GM19452 (cell line): ENCODE data around the gene ATRAID.

Source experiments
- ATAC-seq: cut with Tn5 transposase; IDR thresholded peaks from one replicate; pipeline ENCODE4 v1.9.1; 2021; ENCODE audit not compliant: unreplicated experiment

Gene ATRAID

DNA sequence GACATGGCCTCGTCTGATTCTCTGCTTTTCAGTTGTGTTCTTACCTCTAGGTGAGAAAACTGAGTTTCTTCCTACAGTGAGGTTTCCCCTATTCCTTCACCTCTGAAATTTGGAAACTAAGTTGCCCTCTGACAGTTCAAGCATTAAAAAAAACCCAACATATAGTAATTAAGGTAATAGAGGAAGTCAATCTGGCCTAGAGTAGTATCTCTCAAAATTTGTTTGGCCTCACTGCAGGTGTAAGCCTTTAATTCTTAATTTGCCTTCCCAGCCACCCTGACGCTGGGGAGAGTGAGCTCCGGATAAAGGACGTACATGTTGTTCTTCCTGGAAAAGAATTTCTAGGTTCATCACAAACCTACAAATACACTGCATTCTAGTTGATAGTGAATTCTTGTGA, 6.8 kb downstream of the ATRAID start:
- ATAC-seq = no peak

DNA sequence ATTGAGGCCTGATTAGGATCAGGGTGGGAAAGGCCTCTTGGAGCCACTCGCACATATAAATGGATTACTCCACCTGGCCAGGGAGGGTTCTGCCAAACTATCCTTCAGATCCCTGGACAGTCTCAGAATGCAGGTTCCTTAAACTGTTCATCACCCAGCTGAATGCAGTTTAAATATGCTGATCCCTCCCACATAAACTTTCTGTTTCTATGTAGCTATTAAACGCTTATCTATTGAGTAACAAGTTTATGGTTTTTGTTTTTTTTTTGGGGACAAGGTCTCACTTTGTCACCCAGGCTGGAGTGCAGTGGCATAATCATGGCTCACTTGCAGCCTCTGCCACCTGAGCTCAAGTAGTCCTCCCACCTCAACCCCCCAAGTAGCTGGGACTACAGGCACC, 7.2 kb downstream of the ATRAID start:
- no peak for ATAC-seq

DNA sequence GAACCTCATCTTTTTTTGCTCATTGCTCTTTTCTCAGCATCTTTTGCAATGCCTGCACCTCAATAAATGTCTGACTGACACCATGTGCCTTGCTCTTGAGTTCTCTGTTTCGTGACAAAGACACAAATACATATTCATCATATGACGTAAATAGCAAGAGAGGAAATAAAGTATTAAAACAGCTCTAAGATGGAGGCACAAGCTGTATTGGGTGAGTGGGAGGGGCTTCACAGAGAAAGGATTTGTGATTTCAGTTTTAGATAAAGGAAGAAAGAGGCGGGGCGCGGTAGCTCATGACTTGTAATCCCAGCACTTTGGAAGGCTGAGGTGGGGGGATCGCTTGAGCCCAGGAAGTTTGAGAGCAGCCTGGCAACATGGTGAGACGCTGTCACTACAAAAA, 8.2 kb downstream of the ATRAID start:
- no peak for ATAC-seq

DNA sequence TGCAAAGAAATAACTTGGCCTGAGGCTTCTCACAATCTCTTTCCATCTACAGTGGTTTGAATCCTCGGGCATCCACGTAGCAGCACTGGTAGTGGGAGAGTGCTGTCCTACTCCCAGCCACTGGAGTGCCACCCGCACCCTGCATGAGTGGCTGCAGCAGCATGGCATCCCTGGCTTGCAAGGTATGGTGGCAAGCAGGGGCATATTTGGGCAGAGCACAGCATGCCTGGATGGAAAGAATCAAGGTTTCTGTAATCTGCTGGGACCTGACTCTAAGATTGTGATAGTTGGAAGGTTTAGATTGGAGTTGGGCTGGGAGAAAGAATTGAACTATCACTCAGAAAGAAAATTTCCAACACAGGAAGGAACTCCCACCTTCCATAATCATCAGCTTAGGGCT, 9.3 kb downstream of the ATRAID start:
- ATAC-seq = no peak

GRCh38 chr2:27222407-27222806, 10.6 kb downstream of the ATRAID start:
- ATAC-seq = no peak

- ATAC-seq = no peak
These were observed 11.6 kb downstream of the ATRAID start for GRCh38 chr2:27223416-27223815.

GRCh38 chr2:27225526-27225925, 13.7 kb downstream of the ATRAID start:
- no peak for ATAC-seq

DNA sequence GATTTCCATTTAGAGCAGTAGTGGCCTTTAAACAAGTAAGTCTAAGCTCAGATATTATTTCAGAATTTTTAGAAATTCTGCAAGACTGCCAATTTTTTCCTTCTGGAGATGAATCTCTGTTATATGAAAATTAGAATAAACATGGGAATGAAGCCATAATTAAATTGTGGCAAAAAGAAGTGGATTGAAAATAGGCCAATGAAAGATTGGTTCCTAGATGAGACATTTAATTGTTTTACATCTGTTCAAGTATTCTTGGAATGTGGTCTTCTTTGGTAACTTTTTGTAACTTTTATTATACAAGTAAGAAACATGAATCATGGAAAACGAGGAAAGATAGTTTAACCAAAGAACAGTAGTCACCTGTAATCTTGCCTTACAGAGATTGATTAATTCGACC, 15.7 kb downstream of the ATRAID start:
- no peak for ATAC-seq

DNA sequence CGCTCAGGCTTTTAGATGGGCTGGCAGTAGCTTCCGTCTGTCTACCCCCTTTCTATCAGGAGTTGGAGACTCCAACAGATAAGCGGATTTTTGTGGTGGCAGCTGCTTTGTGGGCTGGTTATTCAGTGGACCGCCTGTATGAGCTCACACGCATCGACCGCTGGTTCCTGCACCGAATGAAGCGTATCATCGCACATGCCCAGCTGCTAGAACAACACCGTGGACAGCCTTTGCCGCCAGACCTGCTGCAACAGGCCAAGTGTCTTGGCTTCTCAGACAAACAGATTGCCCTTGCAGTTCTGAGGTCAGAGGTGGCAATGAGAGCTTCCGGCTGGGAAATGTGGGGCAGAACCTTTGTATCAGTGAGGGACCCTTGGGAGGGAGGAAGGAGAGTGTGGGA, 20.1 kb downstream of the ATRAID start:
- ATAC-seq = no peak

- no peak for ATAC-seq
These were observed 21.5 kb downstream of the ATRAID start for GRCh38 chr2:27233341-27233740.

- no peak for ATAC-seq
These were observed 24.3 kb downstream of the ATRAID start for GRCh38 chr2:27236136-27236535.

GRCh38 chr2:27236626-27237025, 24.8 kb downstream of the ATRAID start:
- no peak for ATAC-seq

- no peak for ATAC-seq
These were observed 25.6 kb downstream of the ATRAID start for GRCh38 chr2:27237341-27237945.

GRCh38 chr2:27238976-27239375, 27.1 kb downstream of the ATRAID start:
- no peak for ATAC-seq

DNA sequence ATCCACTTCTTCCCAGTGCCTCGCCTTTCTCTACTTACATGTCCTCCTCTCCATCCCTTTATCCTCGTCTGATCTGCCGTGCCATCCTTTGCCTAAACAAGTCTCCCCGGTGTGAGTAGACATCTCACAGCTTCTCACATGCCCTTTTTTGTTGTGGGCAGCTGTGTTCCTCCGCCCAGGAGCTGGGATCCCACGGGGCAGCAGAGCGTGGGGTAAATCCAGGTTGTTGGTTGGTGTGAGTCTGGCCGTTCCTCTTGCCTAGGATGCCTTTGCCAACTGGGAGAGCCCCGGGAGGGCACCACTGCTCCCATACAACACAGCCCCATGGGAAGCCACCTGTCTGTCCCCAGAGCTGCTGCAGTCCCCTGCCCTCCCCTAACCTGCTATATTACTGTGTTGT, 28.6 kb downstream of the ATRAID start:
- no peak for ATAC-seq

DNA sequence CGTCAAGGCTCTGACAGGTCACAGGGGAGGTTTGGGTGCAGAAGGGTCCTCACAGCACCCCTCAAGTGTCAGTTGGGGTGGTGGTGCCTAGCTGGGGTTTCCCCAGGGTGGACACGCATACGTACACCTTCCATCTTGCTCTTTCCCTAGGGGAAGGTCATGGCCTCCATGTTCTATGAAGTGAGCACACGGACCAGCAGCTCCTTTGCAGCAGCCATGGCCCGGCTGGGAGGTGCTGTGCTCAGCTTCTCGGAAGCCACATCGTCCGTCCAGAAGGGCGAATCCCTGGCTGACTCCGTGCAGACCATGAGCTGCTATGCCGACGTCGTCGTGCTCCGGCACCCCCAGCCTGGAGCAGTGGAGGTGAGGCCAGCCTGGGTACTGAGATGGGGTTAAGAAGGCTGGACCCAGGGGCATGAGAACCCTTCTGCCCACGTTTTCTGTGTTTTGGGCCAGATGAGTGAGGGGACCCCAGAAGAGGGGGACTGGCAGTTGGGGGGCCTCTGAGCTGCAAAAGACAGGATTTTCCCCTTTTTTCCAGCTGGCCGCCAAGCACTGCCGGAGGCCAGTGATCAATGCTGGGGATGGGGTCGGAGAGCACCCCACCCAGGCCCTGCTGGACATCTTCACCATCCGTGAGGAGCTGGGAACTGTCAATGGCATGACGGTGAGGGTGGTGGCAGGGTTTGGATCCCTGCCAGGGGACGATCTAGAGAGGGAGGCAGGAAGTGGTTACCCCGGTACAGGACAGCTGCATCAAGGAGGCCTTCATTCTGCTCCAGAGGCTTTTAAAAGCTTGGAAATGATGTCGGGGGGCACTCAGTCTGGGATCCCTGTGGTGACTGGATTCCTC, 30.1 kb downstream of the ATRAID start:
- no peak for ATAC-seq

- no peak for ATAC-seq
These were observed 30.7 kb downstream of the ATRAID start for GRCh38 chr2:27242614-27242951.

GRCh38 chr2:27243391-27244130, 31.7 kb downstream of the ATRAID start:
- no peak for ATAC-seq

DNA sequence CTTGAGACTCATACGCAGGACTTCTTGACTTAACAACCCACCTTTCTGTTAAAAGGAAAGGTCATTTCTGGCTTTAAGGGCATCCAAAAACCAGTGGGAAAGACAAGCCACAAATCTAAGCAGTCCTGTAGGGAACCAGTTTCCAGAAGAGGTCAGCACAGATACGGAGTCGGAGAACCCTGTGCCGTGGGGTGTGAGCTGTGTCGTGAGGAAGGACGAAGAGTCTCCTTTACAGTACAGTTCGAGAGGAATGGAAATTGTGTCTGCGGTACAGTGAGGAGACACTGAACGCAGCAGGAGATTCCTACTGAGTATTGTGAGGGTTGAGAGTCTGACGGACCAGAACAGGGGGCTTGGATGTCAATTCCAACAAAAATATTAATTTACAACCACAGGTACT, 33.3 kb downstream of the ATRAID start:
- ATAC-seq = no peak

- ATAC-seq = no peak
These were observed 33.8 kb downstream of the ATRAID start for GRCh38 chr2:27245626-27246025.

DNA sequence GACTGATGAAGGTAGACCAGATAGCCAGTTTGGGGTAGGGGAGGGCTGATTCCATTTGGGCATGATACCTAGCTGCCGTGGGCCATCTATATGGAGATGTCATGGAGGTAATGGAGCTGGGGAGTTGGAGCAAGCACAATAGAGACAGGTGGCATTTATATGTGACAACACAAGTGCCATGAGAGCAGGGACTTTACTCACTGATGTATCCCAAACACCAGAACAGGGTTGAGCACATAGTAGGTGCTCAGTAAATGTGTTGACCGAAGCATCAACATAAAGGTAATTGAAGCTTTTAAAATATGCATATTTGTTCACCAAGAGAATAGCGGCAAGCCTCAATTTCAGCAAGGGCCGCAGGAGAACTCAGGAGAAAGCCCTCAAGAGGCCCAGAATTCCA, 36.1 kb downstream of the ATRAID start:
- ATAC-seq = no peak
